Natural killer cell (primary cell): ENCODE results near the gene VSX1. TPM values are rescaled to one million over a fixed set of nuclear protein-coding genes. Genes with fewer than 3 reads are reported as not detected.

Experiments
- ATAC-seq, 3 donors: fragments of 150-1000 bp in 2 of 3; fragments of 200-7000 bp in 1 of 3; cut with Tn5 transposase; 1 replicate in 1 of 3; 2 replicates in 2 of 3; pipeline ENCODE4 v1.10.0; 2021; ENCODE audit warnings: mild to moderate bottlenecking in 2 of 3, moderate library complexity in 2 of 3
- DNase-seq, 2 donors: peaks; one replicate each; pipeline versions ENCODE4 v3.0.0 to v3.0.0-alpha.2; 2013 to 2021; ENCODE audit warnings: mixed read lengths in 1 of 2
- H3K27ac ChIP-seq: one replicate; pipeline ENCODE4 v1.5.1; 2013; ENCODE audit warnings: mild to moderate bottlenecking, low read length
- H3K27me3 ChIP-seq: one replicate; pipeline ENCODE4 v1.6.1; 2013; ENCODE audit warnings: low read length; ENCODE audit not compliant: control insufficient read depth, insufficient read depth
- H3K36me3 ChIP-seq: one replicate; pipeline ENCODE4 v1.6.1; 2013; ENCODE audit warnings: low read length; ENCODE audit not compliant: control insufficient read depth, insufficient read depth
- H3K4me1 ChIP-seq: one replicate; pipeline ENCODE4 v1.6.1; 2013; ENCODE audit warnings: low read length; ENCODE audit not compliant: control insufficient read depth, insufficient read depth
- H3K4me3 ChIP-seq: one replicate; pipeline ENCODE4 v1.5.1; 2013; ENCODE audit warnings: low read length
- H3K9me3 ChIP-seq: one replicate; pipeline ENCODE4 v1.6.1; 2013; ENCODE audit warnings: low read length; ENCODE audit not compliant: control insufficient read depth, insufficient read depth
- H3K27ac Mint-ChIP-seq, 2 donors: one replicate each; pipeline ENCODE4 v1.8.0; 2022; ENCODE audit warnings: mild to moderate bottlenecking in 2 of 2, mixed read lengths in 2 of 2, moderate library complexity in 1 of 2
- H3K27me3 Mint-ChIP-seq, 2 donors: one replicate each; pipeline ENCODE4 v1.8.0; 2022; ENCODE audit warnings: low read depth in 2 of 2, mixed read lengths in 2 of 2
- H3K36me3 Mint-ChIP-seq: one replicate; pipeline ENCODE4 v1.8.0; 2022; ENCODE audit warnings: mixed read lengths
- H3K4me1 Mint-ChIP-seq, 2 donors: one replicate each; pipeline ENCODE4 v1.8.0; 2022; ENCODE audit warnings: mixed read lengths in 2 of 2
- H3K4me3 Mint-ChIP-seq: one replicate; pipeline ENCODE4 v1.8.0; 2022; ENCODE audit warnings: mild to moderate bottlenecking, moderate library complexity, mixed read lengths
- H3K9me3 Mint-ChIP-seq, 2 donors: one replicate each; pipeline ENCODE4 v1.8.0; 2022; ENCODE audit warnings: mixed read lengths in 2 of 2
- CTCF ChIP-seq: fragments of 200-600 bp; IDR thresholded peaks from one replicate; pipeline ENCODE4 v1.8.0; 2022; ENCODE audit warnings: antibody characterized with exemption
- WGBS: methylation state at CpG from one replicate; pipeline ENCODE4 v1.1.7; 2013; ENCODE audit warnings: missing lambda C conversion rate; ENCODE audit not compliant: insufficient coverage; 5-methylcytosine and 5-hydroxymethylcytosine counted together
- intact Hi-C: fragments of 100-400 bp; cut with micrococcal nuclease; formaldehyde crosslinking; loops from one replicate; pipeline ENCODE4 v1.14.2; 2022
- total RNA-seq, 4 donors: library from RNA; stranded (reverse); fragments of 120-200 nt in 1 of 4; gene quantifications; one replicate each; pipeline versions ENCODE4 v1.2.3 to v1.2.4, GENCODE V29; 2013 to 2022

VSX1 gene
- total RNA-seq, 3 donors from 2014 or later (not counting 1 experiment from before 2014, with no cell fraction given) = not detected

- no peaks in the 10 kb centered on the region for H3K36me3 Mint-ChIP-seq
- H3K27me3 Mint-ChIP-seq = peaks cover 0 to 3% of the 10 kb centered on the region in 2 donors
- 86% methylated on average over 3 of the region's 5 CpGs for WGBS
- no peaks in the 10 kb centered on the region for H3K4me1 Mint-ChIP-seq
- H3K27ac Mint-ChIP-seq = no peak overlapping the region
- peaks cover 2% of the 10 kb centered on the region for H3K9me3 ChIP-seq
- H3K27me3 ChIP-seq = no peaks in the 10 kb centered on the region
- H3K36me3 ChIP-seq = no peaks in the 10 kb centered on the region
- peaks cover 0 to 2% of the 10 kb centered on the region in 2 donors for H3K9me3 Mint-ChIP-seq
- no peak for ATAC-seq
- no peak for DNase-seq
- intact Hi-C loops = no loop called here
- no peak overlapping the region for H3K4me3 Mint-ChIP-seq
- no peak overlapping the region for H3K4me3 ChIP-seq
- H3K27ac ChIP-seq = no peak overlapping the region
- H3K4me1 ChIP-seq = no peaks in the 10 kb centered on the region
- TF ChIP-seq CTCF = no peak
These were observed 46.7 kb upstream of the VSX1 start for GRCh38 chr20:25128649-25129048.

GRCh38 chr20:25127761-25128537, 46.0 kb upstream of the VSX1 start:
- Mint-ChIP-seq H3K36me3 (no peaks in the 10 kb centered on the region), H3K27me3 (no peaks in the 10 kb centered on the region), H3K4me3 (no peak overlapping the region), H3K27ac (no peak overlapping the region), H3K4me1 (no peaks in the 10 kb centered on the region), H3K9me3 (peaks cover 0 to 2% of the 10 kb centered on the region in 2 donors)
- no peaks in the 10 kb centered on the region for H3K27me3 ChIP-seq
- ATAC-seq (no peak), DNase-seq (no peak)
- H3K27ac ChIP-seq = no peak overlapping the region
- no peaks in the 10 kb centered on the region for H3K36me3 ChIP-seq
- H3K9me3 ChIP-seq = peaks cover 2% of the 10 kb centered on the region
- no peak overlapping the region for H3K4me3 ChIP-seq
- TF ChIP-seq CTCF = no peak
- 98% methylated on average over 3 of the region's 4 CpGs for WGBS
- no peaks in the 10 kb centered on the region for H3K4me1 ChIP-seq
- intact Hi-C loops = no loop called here

- Mint-ChIP-seq H3K27ac (no peak overlapping the region), H3K9me3 (peaks cover 0 to 2% of the 10 kb centered on the region in 2 donors), H3K4me3 (no peak overlapping the region), H3K36me3 (no peaks in the 10 kb centered on the region), H3K4me1 (no peaks in the 10 kb centered on the region), H3K27me3 (peaks cover 8 to 11% of the 10 kb centered on the region in 2 donors)
- intact Hi-C loops = no loop called here
- TF ChIP-seq CTCF = no peak
- H3K4me3 ChIP-seq = no peak overlapping the region
- DNase-seq (no peak), ATAC-seq (no peak)
- H3K4me1 ChIP-seq = no peaks in the 10 kb centered on the region
- H3K9me3 ChIP-seq = peaks cover 2% of the 10 kb centered on the region
- no peaks in the 10 kb centered on the region for H3K27me3 ChIP-seq
- WGBS = 83% methylated on average over 4 of the region's 4 CpGs
- H3K27ac ChIP-seq = no peak overlapping the region
- no peaks in the 10 kb centered on the region for H3K36me3 ChIP-seq
These were observed 44.5 kb upstream of the VSX1 start for GRCh38 chr20:25126204-25127029.
